Spleen (tissue), 11 donors: ENCODE results near the gene RPL18A. TPM values are rescaled to one million over a fixed set of nuclear protein-coding genes. Genes with fewer than 3 reads are reported as not detected.

ENCODE experiments used
- DNase-seq: peaks from one replicate; pipeline ENCODE4 v3.0.0-alpha.2; 2020
- H3K27ac ChIP-seq, 8 donors: fragments of 200-600 bp; sonication (generic) in 7 of 8; 1 replicate in 4 of 8; 2 replicates in 4 of 8; pipeline versions ENCODE4 v1.5.0 to v1.8.0; 2016 to 2021; ENCODE audit warnings: inconsistent platforms in 4 of 8, mild to moderate bottlenecking in 4 of 8, moderate library complexity in 1 of 8
- H3K27me3 ChIP-seq, 7 donors: fragments of 200-600 bp; sonication (generic) in 6 of 7; replicated peaks in 1 of 7; 1 replicate in 4 of 7; 2 replicates in 3 of 7; pipeline versions ENCODE4 v1.5.0 to v1.8.0; 2016 to 2021; ENCODE audit warnings: inconsistent platforms in 3 of 7, mild to moderate bottlenecking in 1 of 7
- H3K36me3 ChIP-seq, 6 donors: fragments of 200-600 bp; sonication (generic) in 5 of 6; 1 replicate in 4 of 6; 2 replicates in 2 of 6; pipeline versions ENCODE4 v1.5.0 to v1.8.0; 2016 to 2021; ENCODE audit warnings: inconsistent platforms in 2 of 6
- H3K4me1 ChIP-seq, 6 donors: fragments of 200-600 bp; sonication (generic) in 5 of 6; 1 replicate in 3 of 6; 2 replicates in 3 of 6; pipeline versions ENCODE4 v1.5.0 to v1.8.0; 2016 to 2021; ENCODE audit warnings: inconsistent platforms in 3 of 6
- H3K4me3 ChIP-seq, 8 donors: fragments of 200-600 bp; sonication (generic) in 7 of 8; 1 replicate in 4 of 8; 2 replicates in 4 of 8; pipeline versions ENCODE4 v1.5.0 to v1.8.0; 2016 to 2021; ENCODE audit warnings: inconsistent platforms in 4 of 8, mild to moderate bottlenecking in 4 of 8, moderate library complexity in 2 of 8
- H3K9me3 ChIP-seq, 8 donors: fragments of 200-600 bp; sonication (generic) in 7 of 8; 1 replicate in 4 of 8; 2 replicates in 4 of 8; pipeline versions ENCODE4 v1.5.0 to v1.8.0; 2016 to 2021; ENCODE audit warnings: inconsistent platforms in 4 of 8
- CTCF ChIP-seq, 11 experiments: fragments of 200-600 bp in 7 of 11; fragments of 450-650 bp in 4 of 11; sonication (generic) in 4 of 11; IDR thresholded peaks in 8 of 11; conservative IDR thresholded peaks in 3 of 11; 1 replicate in 7 of 11; 2 replicates in 4 of 11; pipeline versions ENCODE4 v1.4.0 to v1.8.0; 2016 to 2021; ENCODE audit warnings: antibody characterized with exemption in 11 of 11, inconsistent platforms in 4 of 11, mild to moderate bottlenecking in 1 of 11
- POLR2A ChIP-seq, 3 donors: fragments of 450-650 bp; IDR thresholded peaks; one replicate each; pipeline ENCODE4 v1.5.1; 2017; ENCODE audit warnings: antibody characterized with exemption in 3 of 3, mild to moderate bottlenecking in 1 of 3
- POLR2AphosphoS5 ChIP-seq, 3 donors: sonication (generic); formaldehyde crosslinking; IDR thresholded peaks; one replicate each; pipeline ENCODE4 v1.5.1; 2017; ENCODE audit warnings: antibody characterized with exemption in 3 of 3
- WGBS, 5 donors: extraction: QIAGEN DNeasy Blood & Tissue Kit in 3 of 5; methylation state at CpG; one replicate each; pipeline versions ENCODE4 v1.1.5 to v1.1.7; 2013 to 2018; 5-methylcytosine and 5-hydroxymethylcytosine counted together
- intact Hi-C: fragments of 100-400 bp; cut with DNase I; formaldehyde crosslinking; loops from one replicate; pipeline ENCODE4 v1.15.0; 2023; ENCODE audit warnings: low total_unique reads
- polyA plus RNA-seq, 3 donors: library from polyadenylated mRNA; stranded (reverse); fragments of 200-250 nt; gene quantifications; one replicate each; pipeline ENCODE4 v1.2.1, GENCODE V29; 2013
- total RNA-seq, 7 donors: library from RNA; depleted of rRNA in 3 of 7; stranded (reverse); fragments of >200 nt in 3 of 7; fragmentation: NEBNext Ultra II Directional in 4 of 7; extraction: Animal tissue kit (Norgen Biotek cat#: 25700) in 4 of 7; gene quantifications; one replicate each; pipeline versions ENCODE4 v1.1.0 to v1.2.1, GENCODE V29; 2016 to 2021
- donor health status: healthy with polysubstance abuse.
- donor health status: DM: no; HTN: no; CAD: no; lungs with moderate emphysema.
- donor health status: DM: no; HTN: no; CAD: no.
- donor health status: Bipolar disorder and iron deficiency.
- donor health status: healthy.
- donor health status: DM: no; HTN: no; CAD: no.
- donor health status: DM: yes; HTN: yes; CAD: no.

The RPL18A gene
- total and polyA plus RNA-seq, 10 donors, result 1,310 to 6,872 (median 1,788) TPM

DNA sequence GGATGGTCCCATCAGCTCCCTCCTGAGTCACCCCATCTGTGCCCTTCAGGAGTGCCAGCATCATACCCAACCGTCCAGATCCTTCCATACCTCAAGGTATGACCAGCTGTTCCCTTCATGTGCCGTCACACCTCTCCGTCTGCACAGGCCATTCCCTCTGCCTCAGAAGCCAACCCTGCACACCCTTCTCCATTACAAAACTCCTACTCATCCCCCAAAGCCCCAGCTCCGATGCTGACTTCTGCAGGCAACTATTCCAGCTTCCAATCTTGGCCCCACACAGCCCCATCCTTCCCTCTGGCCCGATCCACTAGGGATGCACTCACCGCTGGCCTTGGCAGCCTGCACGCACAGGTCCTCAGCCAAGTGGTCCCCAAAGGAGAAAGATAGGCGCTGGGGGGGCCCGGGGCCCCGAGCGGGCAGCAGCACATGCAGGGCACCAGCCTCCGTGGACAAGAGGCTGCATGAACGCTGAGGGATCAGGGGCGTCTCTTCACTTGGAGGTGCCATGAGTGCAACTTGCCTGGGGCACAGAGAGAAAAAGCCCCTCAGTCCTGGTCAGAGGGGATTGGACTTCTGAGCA lies 15.7 kb upstream of the RPL18A start:
- H3K27me3 ChIP-seq, result no peaks in the 10 kb centered on the region
- peaks cover 4 to 57% (median 53%) of the 10 kb centered on the region in 6 donors for H3K36me3 ChIP-seq
- TF ChIP-seq CTCF (IDR thresholded peaks at IDR 0.05 in 8 of 11, conservative IDR thresholded peaks at IDR 0.05 in 3 of 11), result no peak
- TF ChIP-seq POLR2A (IDR thresholded peaks at IDR 0.05), result no peak
- TF ChIP-seq POLR2AphosphoS5 (IDR thresholded peaks at IDR 0.05), result no peak
- peak overlapping the region in 1 of 8 donors; percentile 5 for H3K4me3 ChIP-seq
- intact Hi-C loops, result no loop called here
- H3K9me3 ChIP-seq, result no peaks in the 10 kb centered on the region
- H3K27ac ChIP-seq, result peak overlapping the region in 3 of 8 donors; percentile 98 to 100 (median 98)
- H3K4me1 ChIP-seq, result peaks cover 30 to 76% (median 60%) of the 10 kb centered on the region in 6 donors
- 79 to 94% (median 88%) methylated on average over 11 to 14 of the region's 14 CpGs for WGBS, 5 donors
- no peak for DNase-seq

- no peaks in the 10 kb centered on the region for H3K27me3 ChIP-seq
- intact Hi-C loops, result no loop called here
- H3K4me3 ChIP-seq, result peak overlapping the region; percentile 34 to 86 (median 58)
- DNase-seq, result peak; percentile 74
- peaks cover 52 to 98% (median 81%) of the 10 kb centered on the region in 6 donors for H3K4me1 ChIP-seq
- TF ChIP-seq POLR2AphosphoS5 (IDR thresholded peaks at IDR 0.05), result peak in 1 of 3 donors; percentile 28
- no peak for TF ChIP-seq CTCF (IDR thresholded peaks at IDR 0.05 in 8 of 11, conservative IDR thresholded peaks at IDR 0.05 in 3 of 11)
- H3K36me3 ChIP-seq, result peaks cover 3 to 36% (median 31%) of the 10 kb centered on the region in 6 donors
- WGBS, 5 donors, result 27 to 53% (median 42%) methylated on average over 8 of the region's 8 CpGs
- no peaks in the 10 kb centered on the region for H3K9me3 ChIP-seq
- peak overlapping the region in 7 of 8 donors; percentile 94 to 100 (median 98) for H3K27ac ChIP-seq
These were observed 13.6 kb upstream of the RPL18A start for GRCh38 chr19:17846146-17846545.

GRCh38 chr19:17847538-17848366 lies 12.0 kb upstream of the RPL18A start, which contains the start of gene JAK3:
Gene JAK3, minus strand, starts transcription at chr19:17847982. Its CDS starts 3,565 bp downstream, at chr19:17844417.
- no peaks in the 10 kb centered on the region for H3K27me3 ChIP-seq
- 0 to 4% (median 1%) methylated on average over 11 to 40 of the region's 40 CpGs for WGBS, 5 donors
- peak; percentile 94 for DNase-seq
- H3K36me3 ChIP-seq, result peaks cover 0 to 20% (median 17%) of the 10 kb centered on the region in 6 donors
- H3K9me3 ChIP-seq, result no peaks in the 10 kb centered on the region
- TF ChIP-seq CTCF (IDR thresholded peaks at IDR 0.05 in 8 of 11, conservative IDR thresholded peaks at IDR 0.05 in 3 of 11), result peak in 1 of 11 experiments; percentile 21
- no peak for TF ChIP-seq POLR2A (IDR thresholded peaks at IDR 0.05)
- TF ChIP-seq POLR2AphosphoS5 (IDR thresholded peaks at IDR 0.05), result peak; percentile 88 to 92 (median 90)
- intact Hi-C loops, result no loop called here
- H3K4me3 ChIP-seq, result peak within 1 kb of the TSS; percentile 34 to 86 (median 58)
- peaks cover 55 to 97% (median 87%) of the 10 kb centered on the region in 6 donors for H3K4me1 ChIP-seq
- H3K27ac ChIP-seq, result peak within 1 kb of the TSS; percentile 94 to 100 (median 97)
